ENCODE data around the gene C17orf67.

Gene C17orf67

DNA sequence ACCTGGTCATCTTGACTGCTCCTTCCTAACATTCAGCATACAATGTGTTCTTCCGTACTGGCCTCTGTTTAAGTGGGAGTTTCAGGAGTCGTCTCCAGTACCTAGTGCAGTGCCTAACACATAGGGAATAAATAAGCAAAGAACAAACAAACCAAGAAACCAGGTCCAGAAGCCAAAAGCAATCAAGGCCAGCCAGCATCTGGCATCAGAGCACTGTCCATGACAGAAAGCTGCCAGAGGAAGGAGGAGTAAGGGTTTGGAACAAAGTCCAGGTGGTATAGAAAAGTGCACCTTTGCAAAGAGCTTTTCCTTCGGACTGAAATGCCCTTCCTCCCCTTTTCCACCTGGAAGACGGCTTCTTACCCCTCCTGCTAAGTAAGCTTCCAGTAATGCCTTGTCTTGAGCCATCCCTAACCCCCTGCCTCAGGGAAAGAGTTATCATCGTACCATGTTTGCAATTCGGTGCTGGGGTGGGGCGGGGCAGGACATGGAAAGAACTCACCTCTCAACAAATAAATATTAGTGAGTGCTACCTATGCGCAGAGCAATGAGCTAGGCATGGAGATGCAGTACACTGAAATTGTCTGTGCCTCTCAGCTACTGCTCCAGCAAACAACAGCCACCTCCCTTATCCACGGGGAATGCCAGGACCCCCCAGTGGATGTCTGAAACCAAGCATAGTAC is 47.6 kb downstream of the C17orf67 start:
- no peak for DNase-seq (ENCODE audit: low read depth)
- no peak overlapping the region for H3K4me3 ChIP-seq (ENCODE audit: low read depth, low read length)
- TF ChIP-seq MYC (IDR thresholded peaks at IDR 0.05; ENCODE audit: low read depth, low read length) (no peak), POLR2A (IDR thresholded peaks at IDR 0.05; ENCODE audit: extremely low read depth, insufficient read length) (no peak), CTCF (IDR thresholded peaks at IDR 0.05; ENCODE audit: low read depth, low read length) (no peak)
- TF ChIP-seq, protein P1, sequence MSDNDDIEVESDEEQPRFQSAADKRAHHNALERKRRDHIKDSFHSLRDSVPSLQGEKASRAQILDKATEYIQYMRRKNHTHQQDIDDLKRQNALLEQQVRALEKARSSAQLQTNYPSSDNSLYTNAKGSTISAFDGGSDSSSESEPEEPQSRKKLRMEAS (IDR thresholded peaks at IDR 0.05; ENCODE audit: low read depth, low read length) = no peak

- H3K4me3 ChIP-seq (ENCODE audit: low read depth, low read length) = no peak overlapping the region
- TF ChIP-seq CTCF (IDR thresholded peaks at IDR 0.05; ENCODE audit: low read depth, low read length) = no peak
- no peak for TF ChIP-seq MYC (IDR thresholded peaks at IDR 0.05; ENCODE audit: low read depth, low read length)
- TF ChIP-seq POLR2A (IDR thresholded peaks at IDR 0.05; ENCODE audit: extremely low read depth, insufficient read length) = no peak
- TF ChIP-seq, protein P1 (IDR thresholded peaks at IDR 0.05; ENCODE audit: low read depth, low read length) = no peak
- DNase-seq (ENCODE audit: low read depth) = no peak
These were observed 48.3 kb downstream of the C17orf67 start for GRCh38 chr17:56785405-56785804.

DNA sequence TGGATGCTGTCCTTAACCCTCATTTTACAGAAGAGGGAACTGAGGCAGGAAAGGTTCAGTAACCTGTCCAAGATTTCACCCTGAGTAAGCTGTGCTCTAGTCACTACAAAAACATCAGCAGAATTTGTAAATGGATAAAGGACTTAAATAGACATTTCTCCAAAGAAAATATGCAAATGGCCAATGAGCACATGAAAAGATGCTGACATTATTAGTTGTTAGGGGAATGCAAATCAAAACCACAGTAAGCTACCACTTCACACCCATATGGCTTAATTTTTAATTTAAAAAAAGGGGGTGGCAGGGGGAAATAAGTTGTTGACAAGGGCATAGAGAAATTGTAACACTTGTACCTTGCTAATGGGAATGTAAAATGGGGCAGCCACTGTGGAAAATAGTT is 51.4 kb downstream of the C17orf67 start:
- TF ChIP-seq, protein P1 (IDR thresholded peaks at IDR 0.05; ENCODE audit: low read depth, low read length) = no peak
- TF ChIP-seq POLR2A (IDR thresholded peaks at IDR 0.05; ENCODE audit: extremely low read depth, insufficient read length) (no peak), MYC (IDR thresholded peaks at IDR 0.05; ENCODE audit: low read depth, low read length) (no peak), CTCF (IDR thresholded peaks at IDR 0.05; ENCODE audit: low read depth, low read length) (no peak)
- DNase-seq (ENCODE audit: low read depth) = no peak
- H3K4me3 ChIP-seq (ENCODE audit: low read depth, low read length) = no peak overlapping the region

GRCh38 chr17:56781906-56782305 is 51.8 kb downstream of the C17orf67 start:
- H3K4me3 ChIP-seq (ENCODE audit: low read depth, low read length) = no peak overlapping the region
- DNase-seq (ENCODE audit: low read depth) = no peak
- TF ChIP-seq POLR2A (IDR thresholded peaks at IDR 0.05; ENCODE audit: extremely low read depth, insufficient read length) = no peak
- no peak for TF ChIP-seq MYC (IDR thresholded peaks at IDR 0.05; ENCODE audit: low read depth, low read length)
- no peak for TF ChIP-seq CTCF (IDR thresholded peaks at IDR 0.05; ENCODE audit: low read depth, low read length)
- TF ChIP-seq, protein P1 (IDR thresholded peaks at IDR 0.05; ENCODE audit: low read depth, low read length) = no peak

DNA sequence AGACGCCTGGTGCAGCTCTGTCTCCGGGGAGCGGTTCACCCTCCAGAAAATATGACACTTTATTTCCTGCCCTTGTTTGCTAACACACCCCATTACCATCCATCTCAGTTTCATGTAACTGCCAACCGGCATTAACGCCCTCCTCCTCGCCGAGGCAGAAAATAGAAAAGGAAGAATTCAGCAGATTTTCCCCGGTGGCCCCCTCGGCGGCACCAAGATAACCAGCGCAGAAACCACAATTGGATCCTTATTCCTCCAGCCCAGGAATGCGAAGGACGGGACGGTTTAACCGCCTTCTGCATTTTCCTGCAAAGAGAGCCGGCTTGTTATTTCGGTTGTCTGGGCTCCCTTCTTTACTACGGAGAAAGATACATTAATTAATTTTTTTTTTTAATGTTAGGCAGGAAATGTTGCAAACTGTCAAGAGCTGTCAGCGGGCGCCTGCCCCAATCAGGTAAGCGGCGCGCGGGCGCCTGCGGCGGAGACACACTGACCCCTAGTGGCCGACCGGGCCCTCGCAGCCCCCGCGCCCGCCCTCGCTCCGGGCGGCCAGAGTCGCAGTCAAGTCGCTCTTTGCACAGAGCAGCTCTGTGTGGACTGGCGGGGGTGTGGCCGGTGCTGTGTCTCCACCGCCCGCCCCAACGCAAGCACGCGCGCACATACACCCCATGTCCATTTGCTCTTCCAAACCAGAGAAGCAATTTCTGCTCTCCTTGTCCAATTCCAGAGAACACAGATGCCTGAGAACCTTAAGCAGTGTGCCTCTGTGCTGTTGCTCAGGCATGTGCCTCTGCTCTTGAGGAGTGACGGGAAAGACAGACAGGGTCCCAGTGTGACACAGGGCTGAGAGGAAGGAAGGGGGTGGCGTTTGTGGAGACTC is 53.6 kb downstream of the C17orf67 start:
- peak overlapping the region; percentile 58 for H3K4me3 ChIP-seq (ENCODE audit: low read depth, low read length)
- TF ChIP-seq CTCF (IDR thresholded peaks at IDR 0.05; ENCODE audit: low read depth, low read length) (peak; percentile 82), MYC (IDR thresholded peaks at IDR 0.05; ENCODE audit: low read depth, low read length) (peak; percentile 77), POLR2A (IDR thresholded peaks at IDR 0.05; ENCODE audit: extremely low read depth, insufficient read length) (peak; percentile 49)
- TF ChIP-seq, protein P1 (IDR thresholded peaks at IDR 0.05; ENCODE audit: low read depth, low read length) = peak; percentile 76
- DNase-seq (ENCODE audit: low read depth) = peak; percentile 96

All from NB4 (cell line).